ENCODE measurements around the gene USHBP1. TPM values are rescaled to one million over a fixed set of nuclear protein-coding genes. Genes with fewer than 3 reads are reported as not detected.

USHBP1 gene
- total and polyA plus RNA-seq, 2 of the 13 experiments (the other 11 are each of a cell fraction or from before 2014, with no cell fraction given), result 0.15 to 1.5 TPM

DNA sequence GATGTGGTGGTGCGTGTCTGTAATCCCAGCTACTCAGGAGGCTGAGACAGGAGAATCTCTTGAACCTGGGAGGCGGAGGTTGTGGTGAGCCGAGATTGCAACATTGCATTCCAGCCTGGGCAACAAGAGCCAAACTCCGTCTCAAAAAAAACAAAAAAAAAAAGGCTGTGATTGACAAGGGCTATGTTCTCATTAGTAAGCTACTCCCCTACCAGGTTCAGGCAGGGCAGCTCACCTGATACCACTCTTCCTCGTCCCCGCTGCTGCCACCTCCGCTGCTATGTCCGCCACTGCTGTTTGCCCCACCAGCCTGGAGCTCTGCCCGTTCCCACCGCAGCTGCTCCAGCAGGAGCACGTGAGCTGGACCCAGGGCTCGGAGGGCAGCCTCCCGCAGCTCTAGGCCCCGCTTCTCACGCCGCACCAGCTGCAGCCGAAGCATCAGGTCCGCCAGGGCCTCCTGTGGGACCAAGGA is 9.4 kb downstream of the USHBP1 start (continued):
- TF ChIP-seq CCDC6 (CRISPR knock-in tag; IDR thresholded peaks at IDR 0.05) (0 out of 2 replicates have a peak, but pooled peaks have one; percentile 42), GFI1 (CRISPR knock-in tag; IDR thresholded peaks at IDR 0.05; ENCODE audit: borderline replicate concordance) (peak; percentile 98), HIC2 (CRISPR knock-in tag; IDR thresholded peaks at IDR 0.05; ENCODE audit: low read depth) (peak; percentile 51; the same call in 1 of the 2 replicates), ZNF331 (CRISPR knock-in tag; IDR thresholded peaks at IDR 0.05) (peak; percentile 77), TCF7 (IDR thresholded peaks at IDR 0.05; ENCODE audit: low read depth) (no peak), ZBTB33 (CRISPR knock-in tag; IDR thresholded peaks at IDR 0.05) (peak; percentile 23; the same call in 1 of the 2 replicates), TFAP4 (IDR thresholded peaks at IDR 0.05; ENCODE audit: borderline replicate concordance, low read depth) (peak; percentile 65; the same call in 1 of the 2 replicates), ZNF34 (CRISPR knock-in tag; IDR thresholded peaks at IDR 0.05; ENCODE audit: borderline replicate concordance) (no peak), EED (CRISPR knock-in tag; IDR thresholded peaks at IDR 0.05) (0 out of 2 replicates have a peak, but pooled peaks have one; percentile 23), BCL6 (CRISPR knock-in tag; IDR thresholded peaks at IDR 0.05) (peak; percentile 35; the same call in 1 of the 2 replicates), CAMTA2 (CRISPR knock-in tag; IDR thresholded peaks at IDR 0.05; ENCODE audit: borderline replicate concordance) (no peak), ZNF788 (CRISPR knock-in tag; IDR thresholded peaks at IDR 0.05; ENCODE audit: borderline replicate concordance) (peak; percentile 77), SAP130 (CRISPR knock-in tag; IDR thresholded peaks at IDR 0.05; ENCODE audit: low read depth) (peak; percentile 40; the same call in 1 of the 2 replicates), RXRA (CRISPR knock-in tag; IDR thresholded peaks at IDR 0.05) (peak; percentile 44; the same call in 1 of the 2 replicates), XRCC5 (optimal IDR thresholded peaks at IDR 0.05; ENCODE audit: low read length) (peak; percentile 49), HES4 (CRISPR knock-in tag; IDR thresholded peaks at IDR 0.05; ENCODE audit: borderline replicate concordance) (0 out of 2 replicates have a peak, but pooled peaks have one; percentile 50), EP300 (IDR thresholded peaks at IDR 0.05; ENCODE audit: low read depth in 2 of 2, low read length in 2 of 2) (no peak), EP300 (CRISPR knock-in tag; IDR thresholded peaks at IDR 0.05; ENCODE audit: borderline replicate concordance) (no peak; the same call in 1 of the 2 replicates), TFDP1 (CRISPR knock-in tag; IDR thresholded peaks at IDR 0.05; ENCODE audit: borderline replicate concordance) (peak; percentile 67; the same call in 1 of the 2 replicates), YEATS2 (CRISPR knock-in tag; IDR thresholded peaks at IDR 0.05; ENCODE audit: borderline replicate concordance) (0 out of 2 replicates have a peak, but pooled peaks have one; percentile 32), ZNF138 (CRISPR knock-in tag; IDR thresholded peaks at IDR 0.05; ENCODE audit: low read depth) (0 out of 2 replicates have a peak, but pooled peaks have one; percentile 43), RBFOX2 (IDR thresholded peaks at IDR 0.05; ENCODE audit: low read depth, low read length) (peak; percentile 32; the same call in 1 of the 2 replicates)
- TF ChIP-seq, protein P1, sequence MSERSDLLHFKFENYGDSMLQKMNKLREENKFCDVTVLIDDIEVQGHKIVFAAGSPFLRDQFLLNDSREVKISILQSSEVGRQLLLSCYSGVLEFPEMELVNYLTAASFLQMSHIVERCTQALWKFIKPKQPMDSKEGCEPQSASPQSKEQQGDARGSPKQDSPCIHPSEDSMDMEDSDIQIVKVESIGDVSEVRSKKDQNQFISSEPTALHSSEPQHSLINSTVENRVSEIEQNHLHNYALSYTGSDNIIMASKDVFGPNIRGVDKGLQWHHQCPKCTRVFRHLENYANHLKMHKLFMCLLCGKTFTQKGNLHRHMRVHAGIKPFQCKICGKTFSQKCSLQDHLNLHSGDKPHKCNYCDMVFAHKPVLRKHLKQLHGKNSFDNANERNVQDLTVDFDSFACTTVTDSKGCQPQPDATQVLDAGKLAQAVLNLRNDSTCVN (CRISPR knock-in tag; IDR thresholded peaks at IDR 0.05; ENCODE audit: borderline replicate concordance), result 0 out of 2 replicates have a peak, but pooled peaks have one; percentile 41

Data from HepG2 (cell line).